AG04450 (cell line): ENCODE data around the gene LIN54. TPM values are rescaled to one million over a fixed set of nuclear protein-coding genes. Genes with fewer than 3 reads are reported as not detected.
A peak's percentile ranks its signal among the peaks of the same experiment; 100 is the strongest.

Source experiments
- CTCF ChIA-PET: fragments of 300-600, 350-600 bp; formaldehyde crosslinking; extraction: SDS; loops from one replicate; lab custom pipeline; 2022; ENCODE audit warnings: antibody characterized with exemption, inconsistent platforms; lab: Charles Lee
- POLR2A ChIA-PET: fragments of 350-600 bp; formaldehyde crosslinking; extraction: SDS; loops from one replicate; lab custom pipeline; 2021; ENCODE audit warnings: antibody characterized with exemption, inconsistent platforms; lab: Yijun Ruan, JAX
- DNase-seq: peaks from one replicate; pipeline ENCODE4 v3.0.0-alpha.2; 2011; ENCODE audit warnings: low read depth, low spot score
- H3K27ac ChIP-seq: one replicate; pipeline ENCODE4 v1.5.1; 2012; ENCODE audit warnings: low read depth, low read length, control low read depth
- H3K27me3 ChIP-seq: one replicate; pipeline ENCODE4 v1.6.0; 2012; ENCODE audit warnings: low read length; ENCODE audit not compliant: control insufficient read depth, insufficient read depth
- H3K4me3 ChIP-seq: 2 replicates; pipeline ENCODE4 v1.5.1; 2011; ENCODE audit warnings: mild to moderate bottlenecking, low read depth, low read length, control low read depth
- H3K9me3 ChIP-seq: 2 replicates; pipeline ENCODE4 v1.5.1; 2012; ENCODE audit warnings: low read length; ENCODE audit not compliant: control insufficient read depth, insufficient read depth
- CTCF ChIP-seq: IDR thresholded peaks from 2 replicates; pipeline ENCODE4 v1.5.1; 2011; ENCODE audit warnings: low read depth, low read length, control low read depth, inconsistent platforms
- polyA plus RNA-seq: library from polyadenylated mRNA; depleted of rRNA; stranded (reverse); fragments of >200 nt; gene quantifications from 2 replicates; pipeline ENCODE4 v1.2.3, GENCODE V29; 2011

Gene LIN54
- polyA plus RNA-seq, 1 experiment: 13.9 TPM

- peak; percentile 42 for TF ChIP-seq CTCF
- DNase-seq: peak; percentile 63
- no peaks in the 10 kb centered on the region for H3K27me3 ChIP-seq
- peak overlapping the region; percentile 86 for H3K4me3 ChIP-seq
- ChIA-PET CTCF (interaction anchor here (1.0 to 2.4 kb wide), 5 partner anchors 9 to 383 kb away, joined by 3 to 9 read pairs (median 6); no protein-coding TSS in a partner anchor), POLR2A (interaction anchor here (0.6 to 2.1 kb wide), 2 partner anchors 10 to 90 kb away, joined by 3 to 5 read pairs; no protein-coding TSS in a partner anchor)
- H3K9me3 ChIP-seq: no peaks in the 10 kb centered on the region
- peak overlapping the region; percentile 62 for H3K27ac ChIP-seq
Measured at GRCh38 chr4:82898322-82899243, 112.0 kb downstream of the LIN54 start.

GRCh38 chr4:82896755-82897154 lies 113.9 kb downstream of the LIN54 start:
- TF ChIP-seq CTCF: no peak
- no peak overlapping the region for H3K27ac ChIP-seq
- CTCF ChIA-PET: interaction anchor here (0.6 to 1.8 kb wide), 2 partner anchors 45 to 434 kb away, joined by 4 to 6 read pairs; no protein-coding TSS in a partner anchor
- no peak overlapping the region for H3K4me3 ChIP-seq
- DNase-seq: no peak
- H3K9me3 ChIP-seq: no peaks in the 10 kb centered on the region
- no peaks in the 10 kb centered on the region for H3K27me3 ChIP-seq
- POLR2A ChIA-PET: interaction anchor here (0.6 kb wide), 1 partner anchor 17 kb away, joined by 3 read pairs; no protein-coding TSS in a partner anchor

- H3K4me3 ChIP-seq: no peak overlapping the region
- TF ChIP-seq CTCF: no peak
- H3K9me3 ChIP-seq: no peaks in the 10 kb centered on the region; the same call in 1 of the 2 replicates
- POLR2A ChIA-PET: interaction anchor here (0.8 kb wide), 1 partner anchor 465 kb away, joined by 3 read pairs; no protein-coding TSS in a partner anchor
- H3K27me3 ChIP-seq: no peaks in the 10 kb centered on the region
- no peak overlapping the region for H3K27ac ChIP-seq
- CTCF ChIA-PET: interaction anchor here (1.6 kb wide), 1 partner anchor 141 kb away, joined by 3 read pairs; the partner anchor contains the start of gene COPS4
- DNase-seq: no peak
Measured at GRCh38 chr4:82893942-82894341, 116.7 kb downstream of the LIN54 start.

- no peak for TF ChIP-seq CTCF
- POLR2A ChIA-PET: no interaction called here
- CTCF ChIA-PET: interaction anchor here (1.0 to 1.6 kb wide), 2 partner anchors 143 kb away, joined by 3 to 5 read pairs; partner anchors contain the start of gene COPS4
- no peaks in the 10 kb centered on the region for H3K27me3 ChIP-seq
- H3K9me3 ChIP-seq: peaks cover 2% of the 10 kb centered on the region; the same call in 1 of the 2 replicates
- H3K4me3 ChIP-seq: no peak overlapping the region
- no peak for DNase-seq
- H3K27ac ChIP-seq: no peak overlapping the region
Measured at GRCh38 chr4:82892467-82892802, 118.2 kb downstream of the LIN54 start.
